Measurements from ENCODE around the gene GIMD1. TPM values are rescaled to one million over a fixed set of nuclear protein-coding genes. Genes with fewer than 3 reads are reported as not detected.

The GIMD1 gene
- total and polyA plus RNA-seq, 9 of the 15 experiments (the other 6 are each of a cell fraction or from before 2014, with no cell fraction given) = not detected

DNA sequence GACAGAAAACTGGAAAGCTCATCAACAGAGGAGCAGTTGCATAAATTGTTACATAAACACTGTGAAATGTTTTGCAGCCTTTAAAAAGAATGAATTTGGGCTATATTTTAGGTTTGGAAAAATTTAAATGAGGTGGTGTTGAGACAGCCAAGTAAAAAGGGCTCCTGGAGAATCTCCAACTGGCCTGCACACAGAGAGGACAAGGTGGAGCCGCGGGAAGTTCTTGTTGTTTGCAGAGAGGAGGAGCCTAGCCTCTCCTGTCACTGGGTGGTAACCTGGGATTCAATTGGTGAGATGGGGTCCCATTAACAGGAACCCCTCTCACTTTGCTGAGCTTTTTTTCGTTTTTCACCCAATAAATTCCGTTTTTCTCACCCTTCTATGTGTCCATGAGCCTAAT is 13.4 kb downstream of the GIMD1 start:
- ATAC-seq (peak; percentile 89), DNase-seq (ENCODE audit: extremely low read depth in 1 of 4, low spot score in 3 of 4) (peak in 1 of 4 experiments; percentile 27), FAIRE-seq (no peak)
- BruUV-seq (replicated peaks) = no TSS peak
- ChIA-PET CTCF (ENCODE audit: low intra/inter-chr PET ratio) (no interaction called here), POLR2A (no interaction called here)
- no peaks in the 10 kb centered on the region; a peak in 1 of 5 replicates for H3K4me1 ChIP-seq (replicated peaks in 1 of 2; ENCODE audit: control insufficient read depth in 2 of 2, insufficient read depth in 2 of 2, low read length in 2 of 2)
- peak overlapping the region; percentile 45 for H3K4me2 ChIP-seq (ENCODE audit: insufficient read depth, low read length)
- WGBS (ENCODE audit: insufficient coverage, low coverage, missing lambda C conversion rate) = 0% methylated on average over 4 of the region's 4 CpGs
- no peaks in the 10 kb centered on the region for H4K20me1 ChIP-seq (replicated peaks; ENCODE audit: control insufficient read depth, insufficient read depth, low read length)
- H3K4me3 ChIP-seq = no peak overlapping the region
- H3K79me2 ChIP-seq (ENCODE audit: control insufficient read depth, insufficient read depth, low read length) = no peaks in the 10 kb centered on the region
- 0 out of 3 replicates have a peak, but pooled peaks cover 3% of the 10 kb centered on the region for H3K36me3 ChIP-seq (ENCODE audit: control insufficient read depth, insufficient read depth, low read length)
- intact Hi-C loops (cut with micrococcal nuclease) = no loop called here
- H3K9me3 ChIP-seq (replicated peaks; ENCODE audit: control insufficient read depth, insufficient read depth, low read depth, low read length) = no peaks in the 10 kb centered on the region
- H3K9me1 ChIP-seq (ENCODE audit: control insufficient read depth, insufficient read depth, low read length) = no peaks in the 10 kb centered on the region
- no peak overlapping the region for H3K27ac ChIP-seq (ENCODE audit: extremely low read depth, low read depth, low read length)
- TF ChIP-seq SMAD4 (CRISPR knock-in tag; conservative IDR thresholded peaks at IDR 0.05) (no peak), POU5F1 (IDR thresholded peaks at IDR 0.05; ENCODE audit: borderline replicate concordance, low read depth, low read length, partially characterized antibody) (no peak)
- H3K9ac ChIP-seq (ENCODE audit: insufficient read depth in 1 of 2, low read depth in 2 of 2, low read length in 2 of 2) = no peak overlapping the region
- H3K27me3 ChIP-seq (ENCODE audit: control insufficient read depth in 2 of 2, insufficient read depth in 2 of 2, low read length in 2 of 2) = no peaks in the 10 kb centered on the region
- peak overlapping the region; percentile 65 for H2AFZ ChIP-seq (ENCODE audit: low read depth, low read length)
- in situ Hi-C loops (cut with MboI) = no loop called here

DNA sequence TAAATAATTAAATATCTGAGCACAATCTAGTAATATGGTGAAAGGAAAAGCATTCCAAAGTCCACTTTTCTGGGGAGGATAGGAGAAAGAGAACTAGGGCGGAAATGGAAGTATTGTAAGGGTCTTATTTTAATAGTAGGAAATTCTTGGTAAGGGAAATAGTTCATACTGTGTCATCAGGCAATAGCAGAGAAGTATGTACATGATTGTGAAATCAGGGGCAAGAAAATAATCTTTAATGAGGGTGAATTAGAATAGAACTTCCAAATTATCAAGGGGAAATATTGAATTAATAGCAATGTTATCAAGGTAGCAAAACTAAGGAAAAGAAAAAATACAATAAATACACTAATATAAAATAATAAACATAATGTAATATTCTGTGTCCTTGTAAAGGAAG is 14.8 kb downstream of the GIMD1 start:
- no peak for DNase-seq (ENCODE audit: extremely low read depth in 1 of 4, low spot score in 3 of 4)
- no peak for FAIRE-seq
- POLR2A ChIA-PET = no interaction called here
- no peak for ATAC-seq
- H3K4me2 ChIP-seq (ENCODE audit: insufficient read depth, low read length) = no peak overlapping the region
- H3K27ac ChIP-seq (ENCODE audit: extremely low read depth, low read depth, low read length) = no peak overlapping the region
- WGBS (ENCODE audit: insufficient coverage, low coverage, missing lambda C conversion rate) = 88% methylated on average over 1 of the region's 1 CpG
- intact Hi-C loops (cut with micrococcal nuclease) = no loop called here
- H3K9me1 ChIP-seq (ENCODE audit: control insufficient read depth, insufficient read depth, low read length) = no peaks in the 10 kb centered on the region
- in situ Hi-C loops (cut with MboI) = no loop called here
- no peaks in the 10 kb centered on the region for H3K79me2 ChIP-seq (ENCODE audit: control insufficient read depth, insufficient read depth, low read length)
- BruUV-seq (replicated peaks) = no TSS peak
- no peak overlapping the region for H3K4me3 ChIP-seq
- H3K9ac ChIP-seq (ENCODE audit: insufficient read depth in 1 of 2, low read depth in 2 of 2, low read length in 2 of 2) = no peak overlapping the region
- no peaks in the 10 kb centered on the region for H3K27me3 ChIP-seq (ENCODE audit: control insufficient read depth in 2 of 2, insufficient read depth in 2 of 2, low read length in 2 of 2)
- peaks cover 8% of the 10 kb centered on the region; the same call in 1 of the 3 replicates for H3K36me3 ChIP-seq (ENCODE audit: control insufficient read depth, insufficient read depth, low read length)
- H3K4me1 ChIP-seq (replicated peaks in 1 of 2; ENCODE audit: control insufficient read depth in 2 of 2, insufficient read depth in 2 of 2, low read length in 2 of 2) = no peaks in the 10 kb centered on the region; a peak in 1 of 5 replicates
- H2AFZ ChIP-seq (ENCODE audit: low read depth, low read length) = no peak overlapping the region
- H3K9me3 ChIP-seq (replicated peaks; ENCODE audit: control insufficient read depth, insufficient read depth, low read depth, low read length) = no peaks in the 10 kb centered on the region
- 0 out of 2 replicates have a peak, but pooled peaks have one; percentile 11 for TF ChIP-seq CEBPB (tag; IDR thresholded peaks at IDR 0.05)
- no peak for TF ChIP-seq PCBP1 (IDR thresholded peaks at IDR 0.05; ENCODE audit: low read depth, low read length, poor library complexity, severe bottlenecking)
- CTCF ChIA-PET (ENCODE audit: low intra/inter-chr PET ratio) = no interaction called here
- no peaks in the 10 kb centered on the region for H4K20me1 ChIP-seq (replicated peaks; ENCODE audit: control insufficient read depth, insufficient read depth, low read length)

All from K562 (cell line).